ENCODE data around the gene FAM83E. TPM values are rescaled to one million over a fixed set of nuclear protein-coding genes. Genes with fewer than 3 reads are reported as not detected.

FAM83E gene
- total RNA-seq, 1 donor from 2014 or later: 21.9 TPM

- FAIRE-seq (no peak), DNase-seq (ENCODE audit: low read depth) (peak; percentile 52)
- TF ChIP-seq CTCF (IDR thresholded peaks at IDR 0.05; ENCODE audit: insufficient read depth, low read length, severe bottlenecking): no peak
- H3K27me3 ChIP-seq (ENCODE audit: control insufficient read depth, insufficient read depth, low read length): no peaks in the 10 kb centered on the region
- no peaks in the 10 kb centered on the region for H3K36me3 ChIP-seq (ENCODE audit: control insufficient read depth, insufficient read depth, low read length)
- H3K4me3 ChIP-seq (ENCODE audit: low read depth, low read length): peak overlapping the region; percentile 47
Measured at GRCh38 chr19:48644839-48645619, 30.2 kb upstream of the FAM83E start.

- DNase-seq (ENCODE audit: low read depth): no peak
- no peak for FAIRE-seq
- H3K4me3 ChIP-seq (ENCODE audit: low read depth, low read length): no peak overlapping the region
- H3K36me3 ChIP-seq (ENCODE audit: control insufficient read depth, insufficient read depth, low read length): no peaks in the 10 kb centered on the region
- no peak for TF ChIP-seq CTCF (IDR thresholded peaks at IDR 0.05; ENCODE audit: insufficient read depth, low read length, severe bottlenecking)
- H3K27me3 ChIP-seq (ENCODE audit: control insufficient read depth, insufficient read depth, low read length): no peaks in the 10 kb centered on the region
Measured at GRCh38 chr19:48644355-48644754, 29.5 kb upstream of the FAM83E start.

- no peaks in the 10 kb centered on the region for H3K36me3 ChIP-seq (ENCODE audit: control insufficient read depth, insufficient read depth, low read length)
- H3K27me3 ChIP-seq (ENCODE audit: control insufficient read depth, insufficient read depth, low read length): no peaks in the 10 kb centered on the region
- no peak for TF ChIP-seq CTCF (IDR thresholded peaks at IDR 0.05; ENCODE audit: insufficient read depth, low read length, severe bottlenecking)
- FAIRE-seq (no peak), DNase-seq (ENCODE audit: low read depth) (no peak)
- no peak overlapping the region for H3K4me3 ChIP-seq (ENCODE audit: low read depth, low read length)
Measured at GRCh38 chr19:48642862-48643261, 28.0 kb upstream of the FAM83E start.

- H3K36me3 ChIP-seq (ENCODE audit: control insufficient read depth, insufficient read depth, low read length): no peaks in the 10 kb centered on the region
- no peak for TF ChIP-seq CTCF (IDR thresholded peaks at IDR 0.05; ENCODE audit: insufficient read depth, low read length, severe bottlenecking)
Measured at GRCh38 chr19:48641850-48642249, 27.0 kb upstream of the FAM83E start.

GRCh38 chr19:48639483-48640375 lies 24.9 kb upstream of the FAM83E start:
- no peaks in the 10 kb centered on the region for H3K27me3 ChIP-seq (ENCODE audit: control insufficient read depth, insufficient read depth, low read length)
- H3K36me3 ChIP-seq (ENCODE audit: control insufficient read depth, insufficient read depth, low read length): no peaks in the 10 kb centered on the region
- no peak overlapping the region for H3K4me3 ChIP-seq (ENCODE audit: low read depth, low read length)
- DNase-seq (ENCODE audit: low read depth) (no peak), FAIRE-seq (no peak)
- TF ChIP-seq CTCF (IDR thresholded peaks at IDR 0.05; ENCODE audit: insufficient read depth, low read length, severe bottlenecking): no peak

More at GRCh38 chr19:48641850-48642249, 27.0 kb upstream of the FAM83E start:
- no peak for DNase-seq (ENCODE audit: low read depth)
- H3K4me3 ChIP-seq (ENCODE audit: low read depth, low read length): no peak overlapping the region
- no peaks in the 10 kb centered on the region for H3K27me3 ChIP-seq (ENCODE audit: control insufficient read depth, insufficient read depth, low read length)
- FAIRE-seq: no peak
